ENCODE measurements around the gene AMOTL2.

DNA sequence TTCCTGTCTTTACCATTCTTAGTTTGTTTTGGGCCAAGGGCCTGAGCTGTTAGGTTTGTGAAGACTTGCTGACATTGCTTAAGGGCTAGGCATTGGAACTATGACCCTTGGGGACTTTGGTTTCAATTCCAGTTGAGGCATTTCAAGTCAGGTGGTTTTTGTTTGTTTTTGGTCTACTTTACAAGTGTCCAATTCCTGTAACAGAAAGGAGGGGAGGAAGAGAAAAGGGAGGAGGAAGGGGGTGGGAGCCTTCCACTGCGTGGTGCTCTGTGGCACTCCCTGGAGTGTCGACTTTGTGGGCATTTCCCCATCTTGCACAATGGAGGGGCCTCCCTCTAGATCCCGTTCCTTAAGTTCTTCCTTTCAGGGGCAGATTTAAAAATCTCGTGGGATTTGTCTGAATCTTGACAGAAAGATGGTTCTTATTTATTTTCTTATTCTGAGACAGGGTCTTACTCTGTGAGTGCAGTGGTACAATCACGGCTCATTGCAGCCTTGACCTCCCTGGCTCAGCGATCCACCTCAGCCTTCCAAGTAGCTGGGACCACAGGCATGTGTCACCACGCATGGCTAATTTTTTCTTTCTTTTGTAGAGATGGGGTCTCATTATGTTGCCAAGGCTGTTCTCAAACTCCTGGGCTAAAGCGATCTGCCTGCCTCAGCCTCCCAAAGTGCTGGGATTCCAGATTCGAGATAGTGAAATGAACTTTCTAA is 64.1 kb downstream of the AMOTL2 start:
- TF ChIP-seq, protein P1, sequence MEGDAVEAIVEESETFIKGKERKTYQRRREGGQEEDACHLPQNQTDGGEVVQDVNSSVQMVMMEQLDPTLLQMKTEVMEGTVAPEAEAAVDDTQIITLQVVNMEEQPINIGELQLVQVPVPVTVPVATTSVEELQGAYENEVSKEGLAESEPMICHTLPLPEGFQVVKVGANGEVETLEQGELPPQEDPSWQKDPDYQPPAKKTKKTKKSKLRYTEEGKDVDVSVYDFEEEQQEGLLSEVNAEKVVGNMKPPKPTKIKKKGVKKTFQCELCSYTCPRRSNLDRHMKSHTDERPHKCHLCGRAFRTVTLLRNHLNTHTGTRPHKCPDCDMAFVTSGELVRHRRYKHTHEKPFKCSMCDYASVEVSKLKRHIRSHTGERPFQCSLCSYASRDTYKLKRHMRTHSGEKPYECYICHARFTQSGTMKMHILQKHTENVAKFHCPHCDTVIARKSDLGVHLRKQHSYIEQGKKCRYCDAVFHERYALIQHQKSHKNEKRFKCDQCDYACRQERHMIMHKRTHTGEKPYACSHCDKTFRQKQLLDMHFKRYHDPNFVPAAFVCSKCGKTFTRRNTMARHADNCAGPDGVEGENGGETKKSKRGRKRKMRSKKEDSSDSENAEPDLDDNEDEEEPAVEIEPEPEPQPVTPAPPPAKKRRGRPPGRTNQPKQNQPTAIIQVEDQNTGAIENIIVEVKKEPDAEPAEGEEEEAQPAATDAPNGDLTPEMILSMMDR (IDR thresholded peaks at IDR 0.05), result no peak
- no peak for TF ChIP-seq YY1 (IDR thresholded peaks at IDR 0.05; ENCODE audit: low read depth)
- no peak for TF ChIP-seq USF2 (IDR thresholded peaks at IDR 0.05; ENCODE audit: borderline replicate concordance, low read depth, low read length)
- TF ChIP-seq, protein P2, sequence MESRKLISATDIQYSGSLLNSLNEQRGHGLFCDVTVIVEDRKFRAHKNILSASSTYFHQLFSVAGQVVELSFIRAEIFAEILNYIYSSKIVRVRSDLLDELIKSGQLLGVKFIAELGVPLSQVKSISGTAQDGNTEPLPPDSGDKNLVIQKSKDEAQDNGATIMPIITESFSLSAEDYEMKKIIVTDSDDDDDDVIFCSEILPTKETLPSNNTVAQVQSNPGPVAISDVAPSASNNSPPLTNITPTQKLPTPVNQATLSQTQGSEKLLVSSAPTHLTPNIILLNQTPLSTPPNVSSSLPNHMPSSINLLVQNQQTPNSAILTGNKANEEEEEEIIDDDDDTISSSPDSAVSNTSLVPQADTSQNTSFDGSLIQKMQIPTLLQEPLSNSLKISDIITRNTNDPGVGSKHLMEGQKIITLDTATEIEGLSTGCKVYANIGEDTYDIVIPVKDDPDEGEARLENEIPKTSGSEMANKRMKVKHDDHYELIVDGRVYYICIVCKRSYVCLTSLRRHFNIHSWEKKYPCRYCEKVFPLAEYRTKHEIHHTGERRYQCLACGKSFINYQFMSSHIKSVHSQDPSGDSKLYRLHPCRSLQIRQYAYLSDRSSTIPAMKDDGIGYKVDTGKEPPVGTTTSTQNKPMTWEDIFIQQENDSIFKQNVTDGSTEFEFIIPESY (IDR thresholded peaks at IDR 0.05; ENCODE audit: borderline replicate concordance, low read depth), result no peak
- TF ChIP-seq MEF2A (IDR thresholded peaks at IDR 0.05; ENCODE audit: borderline replicate concordance, low read depth), result no peak
- TF ChIP-seq RCOR1 (IDR thresholded peaks at IDR 0.05; ENCODE audit: low read length), result no peak
- TF ChIP-seq MXI1 (IDR thresholded peaks at IDR 0.05; ENCODE audit: low read depth, low read length), result no peak

Measured in SK-N-SH (cell line).